WTC11 (cell line): Measurements from ENCODE around the gene SLC20A1. TPM values are rescaled to one million over a fixed set of nuclear protein-coding genes. Genes with fewer than 3 reads are reported as not detected.

Source experiments
- ATAC-seq: fragments of 200-7000 bp; cut with Tn5 transposase; 2 replicates; pipeline ENCODE4 v1.10.0; 2021; ENCODE audit warnings: mild to moderate bottlenecking, moderate library complexity
- CTCF ChIA-PET: fragments of 300-600 bp; sonication (Branson Sonifier 250); formaldehyde crosslinking; loops from one replicate; lab custom pipeline; 2021; ENCODE audit warnings: antibody characterized with exemption; lab: Charles Lee
- POLR2A ChIA-PET: fragments of 350-600 bp; sonication (Branson Sonifier 250); formaldehyde crosslinking; loops from one replicate; lab custom pipeline; 2021; ENCODE audit warnings: antibody characterized with exemption; lab: Charles Lee
- DNase-seq: peaks from one replicate; pipeline ENCODE4 v3.0.0; 2021; ENCODE audit warnings: low spot score
- H3K27ac Mint-ChIP-seq: 2 replicates; pipeline ENCODE4 v1.8.0; 2021; ENCODE audit warnings: mixed read lengths
- H3K27me3 Mint-ChIP-seq: 2 replicates; pipeline ENCODE4 v1.8.0; 2021; ENCODE audit warnings: low read depth, mild to moderate bottlenecking, moderate library complexity, mixed read lengths
- H3K36me3 Mint-ChIP-seq: 2 replicates; pipeline ENCODE4 v1.8.0; 2021; ENCODE audit warnings: mixed read lengths
- H3K4me1 Mint-ChIP-seq: 2 replicates; pipeline ENCODE4 v1.8.0; 2022; ENCODE audit warnings: mixed read lengths
- H3K4me3 Mint-ChIP-seq: 2 replicates; pipeline ENCODE4 v1.8.0; 2021; ENCODE audit warnings: mild to moderate bottlenecking, moderate library complexity, mixed read lengths
- H3K9me3 Mint-ChIP-seq: 2 replicates; pipeline ENCODE4 v1.8.0; 2021; ENCODE audit warnings: mixed read lengths
- ATF1 ChIP-seq: sonication (generic); formaldehyde crosslinking; IDR thresholded peaks from 2 replicates; pipeline ENCODE4 v1.8.1; 2023; ENCODE audit warnings: mild to moderate bottlenecking, moderate library complexity, missing genetic modification reagents
- CREM ChIP-seq: sonication (generic); formaldehyde crosslinking; IDR thresholded peaks from 2 replicates; pipeline ENCODE4 v1.8.1; 2022; ENCODE audit warnings: mild to moderate bottlenecking, missing genetic modification reagents, moderate library complexity
- EMX1 ChIP-seq: fragments of 250-450 bp; sonication (Bioruptor Pico); IDR thresholded peaks from 2 replicates; pipeline ENCODE4 v1.8.0; 2021; ENCODE audit warnings: mild to moderate bottlenecking
- FOXK1 ChIP-seq: sonication (generic); formaldehyde crosslinking; IDR thresholded peaks from 2 replicates; pipeline ENCODE4 v1.8.0; 2022; ENCODE audit warnings: mild to moderate bottlenecking, moderate library complexity, missing genetic modification reagents
- GABPB1 ChIP-seq: sonication (generic); formaldehyde crosslinking; IDR thresholded peaks from 2 replicates; pipeline ENCODE4 v1.8.1; 2023; ENCODE audit warnings: mild to moderate bottlenecking, missing genetic modification reagents
- HMGA2 ChIP-seq: fragments of 250-450 bp; sonication (Bioruptor Pico); IDR thresholded peaks from 2 replicates; pipeline ENCODE4 v1.4.0; 2021; ENCODE audit warnings: mild to moderate bottlenecking, moderate library complexity
- IRF2 ChIP-seq: sonication (generic); formaldehyde crosslinking; IDR thresholded peaks from 2 replicates; pipeline ENCODE4 v1.8.0; 2022; ENCODE audit warnings: low read depth, missing genetic modification reagents, borderline replicate concordance
- KAT7 ChIP-seq: sonication (generic); formaldehyde crosslinking; IDR thresholded peaks from 2 replicates; pipeline ENCODE4 v1.8.1; 2023; ENCODE audit warnings: missing genetic modification reagents, mild to moderate bottlenecking, borderline replicate concordance
- MYBL2 ChIP-seq: sonication (generic); formaldehyde crosslinking; IDR thresholded peaks from 2 replicates; pipeline ENCODE4 v1.8.1; 2023; ENCODE audit warnings: mild to moderate bottlenecking, moderate library complexity, missing genetic modification reagents
- NFATC4 ChIP-seq: fragments of 250-450 bp; sonication (Bioruptor Pico); IDR thresholded peaks from 2 replicates; pipeline ENCODE4 v1.9.0; 2021; ENCODE audit warnings: mild to moderate bottlenecking
- NFE2L1 ChIP-seq: sonication (generic); formaldehyde crosslinking; IDR thresholded peaks from 2 replicates; pipeline ENCODE4 v1.8.1; 2023; ENCODE audit warnings: missing genetic modification reagents
- NR2C2 ChIP-seq: sonication (generic); formaldehyde crosslinking; IDR thresholded peaks from 2 replicates; pipeline ENCODE4 v1.8.0; 2022; ENCODE audit warnings: mild to moderate bottlenecking, missing genetic modification reagents
- OVOL2 ChIP-seq: fragments of 250-450 bp; sonication (Bioruptor Pico); IDR thresholded peaks from 2 replicates; pipeline ENCODE4 v1.9.0; 2021; ENCODE audit warnings: mild to moderate bottlenecking, borderline replicate concordance
- RORB ChIP-seq: fragments of 250-450 bp; sonication (Bioruptor Pico); IDR thresholded peaks from 2 replicates; pipeline ENCODE4 v1.9.0; 2021; ENCODE audit warnings: mild to moderate bottlenecking
- SOX15 ChIP-seq: fragments of 250-450 bp; sonication (Bioruptor Pico); IDR thresholded peaks from 2 replicates; pipeline ENCODE4 v1.9.0; 2021; ENCODE audit warnings: mild to moderate bottlenecking
- TCF7 ChIP-seq: sonication (generic); formaldehyde crosslinking; IDR thresholded peaks from 2 replicates; pipeline ENCODE4 v1.8.0; 2022; ENCODE audit warnings: mild to moderate bottlenecking, low read depth, missing genetic modification reagents, moderate library complexity
- TEAD1 ChIP-seq: sonication (generic); formaldehyde crosslinking; IDR thresholded peaks from 2 replicates; pipeline ENCODE4 v1.8.0; 2022; ENCODE audit warnings: mild to moderate bottlenecking, missing genetic modification reagents
- ZNF263 ChIP-seq: sonication (generic); formaldehyde crosslinking; IDR thresholded peaks from 2 replicates; pipeline ENCODE4 v1.8.1; 2022; ENCODE audit warnings: low read depth, mild to moderate bottlenecking, moderate library complexity, missing genetic modification reagents
- ZNF423 ChIP-seq: fragments of 250-450 bp; sonication (Bioruptor Pico); IDR thresholded peaks from 2 replicates; pipeline ENCODE4 v2.1.2; 2022; ENCODE audit warnings: mild to moderate bottlenecking, moderate library complexity
- ZNF671 ChIP-seq: fragments of 250-450 bp; sonication (Bioruptor Pico); IDR thresholded peaks from 2 replicates; pipeline ENCODE4 v1.8.0; 2021; ENCODE audit warnings: mild to moderate bottlenecking
- total RNA-seq: library from RNA; stranded (reverse); gene quantifications from 3 replicates; pipeline ENCODE4 v1.2.3, GENCODE V29; 2021
- TF ChIP-seq, protein P1 (sequence below): fragments of 250-450 bp; sonication (Bioruptor Pico); IDR thresholded peaks from 2 replicates; pipeline ENCODE4 v1.9.0; 2021; ENCODE audit warnings: mild to moderate bottlenecking
- TF ChIP-seq, protein P2 (sequence below): sonication (generic); formaldehyde crosslinking; IDR thresholded peaks from 2 replicates; pipeline ENCODE4 v1.8.0; 2022; ENCODE audit warnings: mild to moderate bottlenecking, missing genetic modification reagents
- TF ChIP-seq, protein P3 (sequence below): sonication (generic); formaldehyde crosslinking; IDR thresholded peaks from 2 replicates; pipeline ENCODE4 v1.8.0; 2022; ENCODE audit warnings: mild to moderate bottlenecking, missing genetic modification reagents
- TF ChIP-seq, protein P4 (sequence below): sonication (generic); formaldehyde crosslinking; IDR thresholded peaks from 2 replicates; pipeline ENCODE4 v1.8.0; 2022; ENCODE audit warnings: mild to moderate bottlenecking, missing genetic modification reagents
- TF ChIP-seq, protein P5 (sequence below): sonication (generic); formaldehyde crosslinking; IDR thresholded peaks from 2 replicates; pipeline ENCODE4 v1.8.1; 2022; ENCODE audit warnings: mild to moderate bottlenecking, moderate library complexity, missing genetic modification reagents
- TF ChIP-seq, protein P6 (sequence below): sonication (generic); formaldehyde crosslinking; IDR thresholded peaks from 2 replicates; pipeline ENCODE4 v1.8.0; 2023; ENCODE audit warnings: missing genetic modification reagents, mild to moderate bottlenecking, borderline replicate concordance
- TF ChIP-seq, protein P7 (sequence below): sonication (generic); formaldehyde crosslinking; IDR thresholded peaks from 2 replicates; pipeline ENCODE4 v1.8.1; 2023; ENCODE audit warnings: mild to moderate bottlenecking, missing genetic modification reagents, moderate library complexity

The SLC20A1 gene
- total RNA-seq, 1 experiment from 2014 or later, result 59.9 TPM

DNA sequence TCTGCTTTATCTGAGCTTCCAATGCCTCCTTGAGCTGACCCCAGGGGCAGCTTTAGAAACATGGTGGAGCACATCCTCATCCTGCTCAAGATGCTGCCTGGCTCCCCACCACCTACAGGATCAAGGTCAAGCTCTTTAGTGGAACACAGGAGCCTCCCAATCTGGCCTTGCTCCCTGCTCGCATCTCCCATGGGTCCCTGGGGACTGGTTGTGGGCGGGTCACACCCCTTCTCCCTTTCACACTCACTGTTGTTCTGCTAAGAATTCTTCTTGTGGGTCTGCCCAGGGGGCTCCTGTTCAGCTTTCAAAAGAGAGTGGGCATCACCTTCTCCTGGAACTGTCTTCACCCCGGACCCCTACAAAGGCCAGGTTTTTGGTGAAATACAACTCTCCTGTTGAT, 66.7 kb downstream of the SLC20A1 start:
- Mint-ChIP-seq H3K4me1 (peaks cover 4% of the 10 kb centered on the region; the same call in 1 of the 2 replicates), H3K9me3 (peaks cover 3% of the 10 kb centered on the region), H3K36me3 (no peaks in the 10 kb centered on the region), H3K4me3 (no peak overlapping the region), H3K27me3 (no peaks in the 10 kb centered on the region; the same call in 1 of the 2 replicates), H3K27ac (no peak overlapping the region)
- DNase-seq (no peak), ATAC-seq (no peak)
- POLR2A ChIA-PET, result no interaction called here
- no peak for TF ChIP-seq EMX1 (CRISPR knock-in tag)
- TF ChIP-seq SOX15 (CRISPR knock-in tag), result no peak
- TF ChIP-seq HMGA2 (CRISPR knock-in tag), result no peak
- no peak for TF ChIP-seq ZNF263 (CRISPR knock-in tag)
- TF ChIP-seq IRF2 (CRISPR knock-in tag), result no peak
- TF ChIP-seq GABPB1 (CRISPR knock-in tag), result no peak
- no peak for TF ChIP-seq OVOL2 (CRISPR knock-in tag)
- no peak for TF ChIP-seq RORB
- no peak for TF ChIP-seq CREM (CRISPR knock-in tag)
- no peak for TF ChIP-seq ATF1 (CRISPR knock-in tag)
- TF ChIP-seq FOXK1, result no peak
- TF ChIP-seq, protein P1, sequence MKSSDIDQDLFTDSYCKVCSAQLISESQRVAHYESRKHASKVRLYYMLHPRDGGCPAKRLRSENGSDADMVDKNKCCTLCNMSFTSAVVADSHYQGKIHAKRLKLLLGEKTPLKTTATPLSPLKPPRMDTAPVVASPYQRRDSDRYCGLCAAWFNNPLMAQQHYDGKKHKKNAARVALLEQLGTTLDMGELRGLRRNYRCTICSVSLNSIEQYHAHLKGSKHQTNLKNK (CRISPR knock-in tag), result no peak
- no peak for TF ChIP-seq KAT7
- TF ChIP-seq, protein P2, sequence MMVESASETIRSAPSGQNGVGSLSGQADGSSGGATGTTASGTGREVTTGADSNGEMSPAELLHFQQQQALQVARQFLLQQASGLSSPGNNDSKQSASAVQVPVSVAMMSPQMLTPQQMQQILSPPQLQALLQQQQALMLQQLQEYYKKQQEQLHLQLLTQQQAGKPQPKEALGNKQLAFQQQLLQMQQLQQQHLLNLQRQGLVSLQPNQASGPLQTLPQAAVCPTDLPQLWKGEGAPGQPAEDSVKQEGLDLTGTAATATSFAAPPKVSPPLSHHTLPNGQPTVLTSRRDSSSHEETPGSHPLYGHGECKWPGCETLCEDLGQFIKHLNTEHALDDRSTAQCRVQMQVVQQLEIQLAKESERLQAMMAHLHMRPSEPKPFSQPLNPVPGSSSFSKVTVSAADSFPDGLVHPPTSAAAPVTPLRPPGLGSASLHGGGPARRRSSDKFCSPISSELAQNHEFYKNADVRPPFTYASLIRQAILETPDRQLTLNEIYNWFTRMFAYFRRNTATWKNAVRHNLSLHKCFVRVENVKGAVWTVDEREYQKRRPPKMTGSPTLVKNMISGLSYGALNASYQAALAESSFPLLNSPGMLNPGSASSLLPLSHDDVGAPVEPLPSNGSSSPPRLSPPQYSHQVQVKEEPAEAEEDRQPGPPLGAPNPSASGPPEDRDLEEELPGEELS (CRISPR knock-in tag), result no peak
- TF ChIP-seq, protein P3, sequence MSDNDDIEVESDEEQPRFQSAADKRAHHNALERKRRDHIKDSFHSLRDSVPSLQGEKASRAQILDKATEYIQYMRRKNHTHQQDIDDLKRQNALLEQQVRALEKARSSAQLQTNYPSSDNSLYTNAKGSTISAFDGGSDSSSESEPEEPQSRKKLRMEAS (CRISPR knock-in tag), result no peak
- TF ChIP-seq ZNF671, result no peak
- no peak for TF ChIP-seq MYBL2 (CRISPR knock-in tag)
- no peak for TF ChIP-seq TEAD1 (CRISPR knock-in tag)
- TF ChIP-seq, protein P4, sequence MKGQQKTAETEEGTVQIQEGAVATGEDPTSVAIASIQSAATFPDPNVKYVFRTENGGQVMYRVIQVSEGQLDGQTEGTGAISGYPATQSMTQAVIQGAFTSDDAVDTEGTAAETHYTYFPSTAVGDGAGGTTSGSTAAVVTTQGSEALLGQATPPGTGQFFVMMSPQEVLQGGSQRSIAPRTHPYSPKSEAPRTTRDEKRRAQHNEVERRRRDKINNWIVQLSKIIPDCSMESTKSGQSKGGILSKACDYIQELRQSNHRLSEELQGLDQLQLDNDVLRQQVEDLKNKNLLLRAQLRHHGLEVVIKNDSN (CRISPR knock-in tag), result no peak
- TF ChIP-seq, protein P5, sequence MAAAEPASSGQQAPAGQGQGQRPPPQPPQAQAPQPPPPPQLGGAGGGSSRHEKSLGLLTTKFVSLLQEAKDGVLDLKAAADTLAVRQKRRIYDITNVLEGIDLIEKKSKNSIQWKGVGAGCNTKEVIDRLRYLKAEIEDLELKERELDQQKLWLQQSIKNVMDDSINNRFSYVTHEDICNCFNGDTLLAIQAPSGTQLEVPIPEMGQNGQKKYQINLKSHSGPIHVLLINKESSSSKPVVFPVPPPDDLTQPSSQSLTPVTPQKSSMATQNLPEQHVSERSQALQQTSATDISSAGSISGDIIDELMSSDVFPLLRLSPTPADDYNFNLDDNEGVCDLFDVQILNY (CRISPR knock-in tag), result no peak
- CTCF ChIA-PET, result interaction anchor here (1.3 kb wide), 1 partner anchor 229 kb away, joined by 4 read pairs; no protein-coding TSS in a partner anchor

DNA sequence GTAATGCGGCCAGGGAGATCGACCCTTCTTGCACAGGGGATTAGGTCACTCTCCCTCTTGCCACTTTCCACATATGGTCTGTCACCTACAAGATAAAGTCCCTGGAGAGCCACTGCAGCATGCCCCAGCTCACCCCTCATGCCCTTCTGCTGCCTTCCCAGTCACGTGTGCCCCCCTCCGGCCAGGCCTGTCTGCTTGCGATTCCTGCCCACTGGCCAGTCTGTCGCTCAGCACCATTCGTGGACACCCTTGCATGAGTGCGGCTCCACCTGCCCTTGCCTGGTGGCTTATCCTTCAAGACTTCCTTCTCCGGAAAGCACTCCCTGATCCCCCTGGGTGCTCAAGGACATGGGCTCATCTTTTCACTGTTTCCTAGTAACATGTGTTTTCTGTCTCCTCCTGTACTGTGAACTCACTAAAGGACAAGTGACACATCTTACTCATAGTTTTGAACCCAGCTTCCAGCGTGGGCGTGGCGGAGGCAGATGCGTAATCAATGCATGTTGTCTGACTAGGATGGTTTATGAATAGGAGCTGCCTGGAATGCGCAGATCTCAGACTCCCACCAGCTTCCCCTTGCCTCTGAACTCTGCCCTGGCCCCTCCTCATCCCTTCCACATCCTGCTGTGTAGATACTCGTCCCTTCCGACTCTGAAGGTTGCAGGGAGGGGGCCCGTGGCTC, 67.3 kb downstream of the SLC20A1 start:
- no peaks in the 10 kb centered on the region for H3K27me3 Mint-ChIP-seq
- no peaks in the 10 kb centered on the region for H3K36me3 Mint-ChIP-seq
- no peak overlapping the region for H3K27ac Mint-ChIP-seq
- peaks cover 3% of the 10 kb centered on the region for H3K9me3 Mint-ChIP-seq
- DNase-seq, result no peak
- H3K4me3 Mint-ChIP-seq, result no peak overlapping the region
- ChIA-PET POLR2A (no interaction called here), CTCF (interaction anchor here (1.3 kb wide), 3 partner anchors 12 to 229 kb away, joined by 4 read pairs; no protein-coding TSS in a partner anchor)
- no peak for ATAC-seq
- H3K4me1 Mint-ChIP-seq, result peaks cover 4% of the 10 kb centered on the region; the same call in 1 of the 2 replicates
- TF ChIP-seq HMGA2 (CRISPR knock-in tag) (no peak), TCF7 (CRISPR knock-in tag) (no peak), OVOL2 (CRISPR knock-in tag) (no peak), NFE2L1 (CRISPR knock-in tag) (no peak), NFATC4 (CRISPR knock-in tag) (no peak), NR2C2 (CRISPR knock-in tag) (no peak), ZNF423 (CRISPR knock-in tag) (no peak)
- TF ChIP-seq, protein P6, sequence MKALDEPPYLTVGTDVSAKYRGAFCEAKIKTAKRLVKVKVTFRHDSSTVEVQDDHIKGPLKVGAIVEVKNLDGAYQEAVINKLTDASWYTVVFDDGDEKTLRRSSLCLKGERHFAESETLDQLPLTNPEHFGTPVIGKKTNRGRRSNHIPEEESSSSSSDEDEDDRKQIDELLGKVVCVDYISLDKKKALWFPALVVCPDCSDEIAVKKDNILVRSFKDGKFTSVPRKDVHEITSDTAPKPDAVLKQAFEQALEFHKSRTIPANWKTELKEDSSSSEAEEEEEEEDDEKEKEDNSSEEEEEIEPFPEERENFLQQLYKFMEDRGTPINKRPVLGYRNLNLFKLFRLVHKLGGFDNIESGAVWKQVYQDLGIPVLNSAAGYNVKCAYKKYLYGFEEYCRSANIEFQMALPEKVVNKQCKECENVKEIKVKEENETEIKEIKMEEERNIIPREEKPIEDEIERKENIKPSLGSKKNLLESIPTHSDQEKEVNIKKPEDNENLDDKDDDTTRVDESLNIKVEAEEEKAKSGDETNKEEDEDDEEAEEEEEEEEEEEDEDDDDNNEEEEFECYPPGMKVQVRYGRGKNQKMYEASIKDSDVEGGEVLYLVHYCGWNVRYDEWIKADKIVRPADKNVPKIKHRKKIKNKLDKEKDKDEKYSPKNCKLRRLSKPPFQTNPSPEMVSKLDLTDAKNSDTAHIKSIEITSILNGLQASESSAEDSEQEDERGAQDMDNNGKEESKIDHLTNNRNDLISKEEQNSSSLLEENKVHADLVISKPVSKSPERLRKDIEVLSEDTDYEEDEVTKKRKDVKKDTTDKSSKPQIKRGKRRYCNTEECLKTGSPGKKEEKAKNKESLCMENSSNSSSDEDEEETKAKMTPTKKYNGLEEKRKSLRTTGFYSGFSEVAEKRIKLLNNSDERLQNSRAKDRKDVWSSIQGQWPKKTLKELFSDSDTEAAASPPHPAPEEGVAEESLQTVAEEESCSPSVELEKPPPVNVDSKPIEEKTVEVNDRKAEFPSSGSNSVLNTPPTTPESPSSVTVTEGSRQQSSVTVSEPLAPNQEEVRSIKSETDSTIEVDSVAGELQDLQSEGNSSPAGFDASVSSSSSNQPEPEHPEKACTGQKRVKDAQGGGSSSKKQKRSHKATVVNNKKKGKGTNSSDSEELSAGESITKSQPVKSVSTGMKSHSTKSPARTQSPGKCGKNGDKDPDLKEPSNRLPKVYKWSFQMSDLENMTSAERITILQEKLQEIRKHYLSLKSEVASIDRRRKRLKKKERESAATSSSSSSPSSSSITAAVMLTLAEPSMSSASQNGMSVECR (CRISPR knock-in tag), result no peak
- TF ChIP-seq, protein P5 (CRISPR knock-in tag), result no peak
- TF ChIP-seq, protein P7, sequence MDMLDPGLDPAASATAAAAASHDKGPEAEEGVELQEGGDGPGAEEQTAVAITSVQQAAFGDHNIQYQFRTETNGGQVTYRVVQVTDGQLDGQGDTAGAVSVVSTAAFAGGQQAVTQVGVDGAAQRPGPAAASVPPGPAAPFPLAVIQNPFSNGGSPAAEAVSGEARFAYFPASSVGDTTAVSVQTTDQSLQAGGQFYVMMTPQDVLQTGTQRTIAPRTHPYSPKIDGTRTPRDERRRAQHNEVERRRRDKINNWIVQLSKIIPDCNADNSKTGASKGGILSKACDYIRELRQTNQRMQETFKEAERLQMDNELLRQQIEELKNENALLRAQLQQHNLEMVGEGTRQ (CRISPR knock-in tag), result no peak
